Stimulated activated CD8-positive, alpha-beta memory T cell treated with anti-CD3 and anti-CD28 coated beads, Interleukin-12 subunit alpha, Interleukin-12 subunit beta, amount 100 ng/mL, for 24 hours (primary cell): ENCODE data around the gene HYDIN.
"Not testable (repeated sequence)": the region's sequence is repeated elsewhere in the genome, so short reads cannot be mapped to it uniquely, and the experiment has no call there.

Source experiments
- DNase-seq: peaks from one replicate; pipeline ENCODE4 v3.0.0-alpha.2; 2020; ENCODE audit errors: extremely low read depth

Gene HYDIN

DNA sequence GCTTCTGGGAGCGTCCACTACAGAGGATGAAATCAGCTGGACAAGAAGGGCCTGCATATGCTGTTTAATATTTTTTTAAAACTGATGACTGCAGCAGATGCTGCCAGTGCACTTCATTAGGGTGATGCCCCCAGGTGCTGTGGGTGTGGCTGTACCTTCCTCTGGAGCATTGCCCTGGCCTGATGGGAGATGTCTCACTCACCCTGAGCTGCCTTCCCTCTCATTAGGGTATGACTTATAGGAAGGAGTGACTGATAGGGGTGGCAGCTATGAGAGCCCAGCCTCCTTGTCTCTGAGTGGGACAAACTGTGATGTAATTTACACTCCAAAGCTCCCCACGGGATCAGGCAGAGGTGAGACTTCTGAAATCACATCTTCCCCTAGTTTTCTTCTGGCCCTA is 234.7 kb downstream of the HYDIN start:
- not testable (repeated sequence) for DNase-seq

- DNase-seq: not testable (repeated sequence)
Measured at GRCh38 chr16:70992511-70992910, 238.0 kb downstream of the HYDIN start.

DNA sequence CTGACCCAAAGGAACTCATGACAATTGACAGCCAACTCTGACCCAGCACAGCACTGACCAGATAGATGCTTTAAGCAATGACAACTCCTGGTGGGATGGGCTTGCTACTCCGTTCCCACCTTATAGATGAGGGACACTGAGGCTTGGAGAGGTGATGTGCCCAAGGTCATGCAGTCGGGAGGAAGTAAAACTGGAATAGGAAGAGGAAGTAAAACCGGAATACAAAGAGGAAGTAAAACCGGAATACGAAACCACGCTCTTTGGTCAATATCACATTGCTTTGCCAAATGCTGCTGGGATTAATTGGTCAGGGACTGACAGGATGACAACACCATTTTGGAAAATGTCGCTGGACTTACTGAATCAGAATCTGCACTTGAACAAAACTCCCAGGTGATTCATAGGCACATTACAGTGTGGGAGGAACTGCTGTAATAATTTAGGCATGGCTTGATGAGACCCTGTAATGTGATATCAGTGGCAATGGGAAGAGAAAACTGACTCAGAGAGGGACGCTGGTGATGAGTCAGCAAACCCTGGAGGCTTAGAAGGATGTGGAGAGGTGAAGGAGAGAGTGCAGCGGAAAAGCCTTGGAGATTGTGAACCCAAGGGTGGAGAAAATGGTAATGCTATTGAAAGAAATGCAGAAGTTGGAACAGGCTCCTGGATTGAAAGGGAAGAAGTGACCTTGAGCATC is 243.4 kb downstream of the HYDIN start:
- not testable (repeated sequence) for DNase-seq

- DNase-seq: not testable (repeated sequence)
Measured at GRCh38 chr16:70984675-70985074, 245.8 kb downstream of the HYDIN start.

- not testable (repeated sequence) for DNase-seq
Measured at GRCh38 chr16:70968332-70968731, 262.2 kb downstream of the HYDIN start.

- not testable (repeated sequence) for DNase-seq
Measured at GRCh38 chr16:70960169-70960568, 270.4 kb downstream of the HYDIN start.

GRCh38 chr16:70954922-70955321 is 275.6 kb downstream of the HYDIN start:
- not testable (repeated sequence) for DNase-seq

DNA sequence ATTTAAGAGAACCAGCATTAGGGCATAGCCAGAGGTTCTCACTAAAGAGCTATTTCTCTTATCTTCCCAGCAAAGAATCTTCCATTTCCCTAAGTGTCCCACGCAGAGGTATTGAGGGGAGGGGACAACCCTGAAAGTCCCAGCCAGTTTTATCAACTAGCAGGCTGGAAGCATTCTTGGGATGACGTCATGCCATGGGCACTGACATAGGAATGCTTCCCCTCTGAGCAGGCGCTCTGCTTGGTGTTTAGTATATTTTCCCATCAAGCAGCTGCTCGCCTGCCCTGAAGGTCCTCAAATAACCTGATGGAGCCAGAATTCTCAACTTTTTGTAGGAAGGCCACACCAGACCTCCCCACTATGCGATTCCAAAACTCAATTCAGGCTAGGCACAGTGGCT is 276.7 kb downstream of the HYDIN start:
- not testable (repeated sequence) for DNase-seq

GRCh38 chr16:70943551-70943950 is 287.0 kb downstream of the HYDIN start:
- DNase-seq: not testable (repeated sequence)

- DNase-seq: not testable (repeated sequence)
Measured at GRCh38 chr16:70939690-70940359, 290.7 kb downstream of the HYDIN start.

- not testable (repeated sequence) for DNase-seq
Measured at GRCh38 chr16:70936781-70937525, 293.6 kb downstream of the HYDIN start.

- not testable (repeated sequence) for DNase-seq
Measured at GRCh38 chr16:70935325-70935724, 295.2 kb downstream of the HYDIN start.

DNA sequence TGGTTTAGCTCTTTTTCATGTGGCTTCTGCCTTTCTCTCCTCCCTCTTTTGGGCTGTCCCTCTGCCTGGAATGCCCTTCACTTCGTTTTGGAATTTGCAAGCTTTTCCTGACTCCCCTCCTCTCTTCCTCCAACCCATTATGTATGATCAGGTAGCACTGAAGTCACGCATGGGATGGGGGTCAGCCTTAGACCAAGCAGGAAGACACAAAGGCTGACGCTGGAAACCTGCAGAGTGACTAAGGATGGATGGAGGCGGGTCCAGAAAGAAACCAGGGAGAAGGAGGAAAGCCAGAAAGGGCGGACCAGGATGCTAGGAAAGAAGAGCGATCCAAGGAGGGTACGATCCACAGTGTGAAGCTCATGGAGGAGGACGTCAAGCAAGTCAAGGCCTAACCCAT is 296.8 kb downstream of the HYDIN start:
- DNase-seq: not testable (repeated sequence)

DNA sequence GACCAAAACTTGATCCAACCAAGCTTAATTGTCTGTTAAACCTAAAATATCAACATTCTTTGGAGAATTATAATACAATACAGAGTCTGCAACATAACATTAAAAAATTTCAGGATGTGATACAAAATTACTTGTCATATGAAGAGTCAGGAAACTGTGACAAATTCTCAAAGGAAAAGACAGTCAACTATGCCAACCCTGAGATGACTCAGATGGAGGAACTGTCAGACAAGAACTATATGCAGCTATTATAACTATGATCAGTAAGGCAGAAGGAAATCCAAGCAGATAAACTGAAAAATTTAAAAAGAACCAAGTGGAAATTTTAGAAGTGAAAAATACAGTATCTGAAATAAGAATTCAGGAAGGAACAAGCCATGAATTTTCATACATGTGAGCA is 299.8 kb downstream of the HYDIN start:
- DNase-seq: not testable (repeated sequence)

GRCh38 chr16:70922164-70922563 is 308.4 kb downstream of the HYDIN start:
- DNase-seq: not testable (repeated sequence)

GRCh38 chr16:70920661-70921060 is 309.9 kb downstream of the HYDIN start:
- DNase-seq: not testable (repeated sequence)

DNA sequence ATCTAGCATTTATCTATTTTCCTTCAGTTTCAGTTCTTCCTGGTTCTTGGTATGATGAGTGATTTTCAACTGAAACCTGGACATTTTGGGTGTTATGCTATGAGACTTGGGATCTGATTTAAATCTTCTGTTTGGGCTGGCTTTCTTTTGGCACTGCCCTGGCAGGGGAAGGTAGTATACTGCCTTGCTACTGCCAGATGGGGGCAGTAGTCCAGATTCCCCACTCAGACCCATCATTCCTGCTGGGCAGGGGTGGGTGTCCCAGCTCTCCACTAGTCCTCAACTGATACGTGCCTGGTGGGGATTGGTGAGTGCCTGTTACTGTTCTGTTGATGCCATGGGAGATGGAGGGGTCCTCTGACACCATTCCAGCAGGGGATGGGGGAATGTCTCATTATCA is 342.3 kb downstream of the HYDIN start:
- not testable (repeated sequence) for DNase-seq

DNA sequence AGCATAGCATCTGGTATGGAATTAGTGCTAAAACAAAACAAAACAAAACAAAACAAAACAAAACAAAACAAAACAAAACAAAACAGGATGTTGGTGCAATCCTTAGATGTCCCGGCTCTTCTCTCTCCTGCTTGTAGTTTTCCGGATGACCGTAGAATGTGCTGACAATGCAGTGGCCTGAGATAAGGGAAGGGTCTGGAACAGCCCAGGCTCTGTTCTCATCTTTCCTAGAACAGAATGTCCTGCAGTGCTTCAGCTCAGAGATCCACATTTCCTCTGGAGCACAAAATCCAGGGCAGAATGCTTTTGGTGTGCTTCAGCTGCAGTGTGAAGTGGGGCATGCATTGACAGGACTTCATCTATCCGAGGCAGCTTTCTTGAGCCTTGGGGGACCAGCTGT is 345.9 kb downstream of the HYDIN start:
- not testable (repeated sequence) for DNase-seq

GRCh38 chr16:70882311-70882710 is 348.2 kb downstream of the HYDIN start:
- DNase-seq: not testable (repeated sequence)

GRCh38 chr16:70877895-70878294 is 352.6 kb downstream of the HYDIN start:
- not testable (repeated sequence) for DNase-seq

- DNase-seq: not testable (repeated sequence)
Measured at GRCh38 chr16:70876442-70876841, 354.1 kb downstream of the HYDIN start.

DNA sequence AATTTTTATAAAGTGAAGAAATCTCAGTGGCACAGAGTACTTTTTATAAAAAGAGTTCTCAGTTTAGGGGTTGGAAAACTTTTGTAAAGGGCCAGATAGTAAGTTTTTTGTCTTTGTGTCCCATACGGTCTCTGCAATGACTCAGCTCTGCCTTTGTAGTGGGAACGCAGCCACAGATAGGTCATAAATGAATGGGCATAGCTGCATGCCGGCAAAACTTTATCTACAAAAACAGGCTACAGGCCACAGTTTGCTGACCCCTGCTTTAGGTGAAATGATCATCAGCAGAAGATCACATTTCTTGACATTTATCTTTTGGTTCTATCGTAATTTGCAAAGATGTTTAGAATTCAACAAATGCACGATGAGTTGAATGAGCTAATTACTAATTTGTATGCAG is 365.8 kb downstream of the HYDIN start:
- DNase-seq: not testable (repeated sequence)
